CD4-positive, alpha-beta T cell treated with Interleukin-15 for 1 hour (primary cell): ENCODE measurements around the gene ANKEF1.
"Not testable (repeated sequence)": the region's sequence is repeated elsewhere in the genome, so short reads cannot be mapped to it uniquely, and the experiment has no call there.

Source experiments
- DNase-seq: peaks from one replicate; pipeline ENCODE4 v3.0.0-alpha.2; 2020

The ANKEF1 gene

GRCh38 chr20:10034717-10035571, at the start of gene ANKEF1:
Gene ANKEF1 (plus strand): TSS chr20:10034987. CDS start chr20:10038302, 3,315 bp downstream.
- peak; percentile 82 for DNase-seq

GRCh38 chr20:9985281-9985680, 49.5 kb upstream of the ANKEF1 start:
- DNase-seq: no peak

- DNase-seq: no peak
Observed at GRCh38 chr20:9985773-9986172, 49.0 kb upstream of the ANKEF1 start.

- no peak for DNase-seq
Observed at GRCh38 chr20:9989066-9989724, 45.6 kb upstream of the ANKEF1 start.

- no peak for DNase-seq
Observed at GRCh38 chr20:9993137-9993536, 41.6 kb upstream of the ANKEF1 start.

GRCh38 chr20:9994676-9995075, 40.1 kb upstream of the ANKEF1 start:
- DNase-seq: no peak

GRCh38 chr20:9995510-9996272, 39.1 kb upstream of the ANKEF1 start:
- DNase-seq: no peak

DNA sequence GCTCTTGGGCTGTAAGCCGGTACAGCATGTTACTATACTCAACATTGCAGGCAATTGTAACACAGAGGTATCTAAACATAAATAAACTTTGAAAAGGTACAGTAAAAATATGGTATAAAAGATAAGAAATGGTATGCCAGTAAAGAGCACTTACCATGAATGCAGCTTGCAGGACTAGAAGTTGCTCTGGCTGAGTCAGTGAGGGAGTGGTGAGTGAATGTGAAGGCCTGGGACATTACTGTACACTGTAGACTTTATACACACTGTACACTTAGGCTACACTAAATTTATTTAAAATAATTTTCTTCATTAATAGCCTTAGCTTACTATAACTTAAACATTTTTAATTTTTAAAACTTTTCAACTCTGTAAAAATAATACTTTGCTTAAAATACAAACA, 37.8 kb upstream of the ANKEF1 start:
- no peak for DNase-seq

DNA sequence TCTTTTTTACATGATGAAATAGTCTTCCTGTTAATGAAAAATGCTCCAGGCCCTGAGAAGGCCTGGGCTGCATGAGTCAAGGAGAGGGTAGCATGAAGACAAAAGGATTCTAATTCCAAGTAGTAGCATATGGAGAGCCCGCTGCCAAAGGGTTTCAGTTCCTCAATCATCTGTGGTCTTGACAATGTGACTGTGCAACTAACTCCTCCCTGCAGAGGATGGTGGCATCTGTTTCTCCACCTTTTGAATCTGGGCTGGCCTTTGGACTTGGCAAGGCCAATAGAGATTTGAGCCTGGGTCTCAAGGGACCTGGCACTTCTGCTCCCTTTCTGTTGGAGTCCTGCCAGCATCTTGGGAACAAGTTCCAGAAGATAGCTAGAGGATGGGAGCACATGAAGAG, 35.1 kb upstream of the ANKEF1 start:
- DNase-seq: peak; percentile 38

- DNase-seq: no peak
Observed at GRCh38 chr20:10002866-10003265, 31.9 kb upstream of the ANKEF1 start.

- DNase-seq: no peak
Observed at GRCh38 chr20:10004900-10005299, 29.9 kb upstream of the ANKEF1 start.

DNA sequence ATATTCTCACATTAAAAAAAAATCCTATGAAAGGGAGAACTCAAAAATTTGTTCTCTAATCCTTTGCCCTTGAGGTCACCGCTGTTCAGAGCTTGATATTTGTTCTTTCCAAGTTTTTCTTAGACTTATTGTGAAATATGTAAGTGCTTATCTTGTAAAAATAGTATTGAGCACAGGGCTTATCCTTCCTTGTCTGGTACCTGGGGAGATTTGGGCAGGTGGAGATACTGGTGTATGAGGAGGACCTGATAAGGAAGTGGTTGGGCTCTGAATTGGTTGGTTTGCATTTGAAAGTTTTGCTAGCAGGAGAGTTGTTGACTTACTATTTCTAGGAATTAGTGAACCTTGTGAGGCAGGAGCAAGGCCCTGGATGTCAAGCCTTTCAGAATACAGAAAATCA, 28.9 kb upstream of the ANKEF1 start:
- DNase-seq: no peak

DNA sequence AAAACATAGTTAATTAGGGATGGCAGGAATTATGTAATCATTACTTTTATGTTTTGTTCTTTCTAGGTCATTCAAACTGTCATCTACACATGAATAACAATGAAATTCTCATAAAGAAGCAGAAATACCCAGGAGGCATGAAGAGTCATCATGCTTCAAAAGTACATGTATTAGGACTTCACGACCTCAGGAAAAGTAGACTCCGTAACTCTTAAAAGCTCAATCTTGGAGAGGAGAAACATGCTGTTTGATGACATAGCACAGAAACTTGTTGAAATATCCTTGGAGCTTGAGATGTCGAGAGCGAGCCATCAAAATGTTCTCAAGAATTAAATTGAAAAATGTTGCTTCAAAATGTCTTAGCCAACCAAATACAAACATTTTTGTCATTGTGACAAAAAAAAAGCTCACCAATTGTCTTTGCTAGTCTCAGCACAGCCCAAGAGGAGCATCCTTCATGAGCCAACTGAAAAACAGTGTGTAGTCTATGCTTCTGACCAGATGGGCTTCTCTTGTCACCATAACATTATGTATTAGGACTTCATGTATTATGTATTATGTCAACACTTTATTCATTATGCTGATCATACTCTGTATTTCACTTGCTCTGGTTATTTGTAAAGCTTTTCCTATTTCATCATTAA, 28.2 kb upstream of the ANKEF1 start:
- DNase-seq: no peak

- DNase-seq: no peak
Observed at GRCh38 chr20:10007158-10007557, 27.6 kb upstream of the ANKEF1 start.

DNA sequence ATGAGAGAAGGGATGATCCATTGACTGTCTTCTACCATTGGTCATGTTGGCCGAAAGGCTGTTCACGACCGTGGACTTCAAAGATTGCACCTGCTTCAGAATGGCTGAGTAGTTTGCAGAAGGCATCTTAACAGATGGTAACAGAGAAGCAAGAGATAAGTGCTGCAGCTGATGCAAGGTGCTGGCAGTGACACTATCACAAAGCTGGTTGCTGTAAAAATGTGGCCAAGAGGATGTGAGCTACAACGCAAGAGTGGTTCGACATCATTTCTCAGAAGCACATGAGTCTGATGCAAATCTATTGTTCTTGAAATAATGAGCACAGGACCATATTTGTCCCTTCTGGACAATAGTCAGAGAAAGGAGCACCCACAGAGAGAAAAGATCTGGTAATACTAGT, 27.0 kb upstream of the ANKEF1 start:
- no peak for DNase-seq

GRCh38 chr20:10012464-10012863, 22.3 kb upstream of the ANKEF1 start:
- DNase-seq: no peak

- no peak for DNase-seq
Observed at GRCh38 chr20:10014431-10014830, 20.4 kb upstream of the ANKEF1 start.

- no peak for DNase-seq
Observed at GRCh38 chr20:10020937-10021336, 13.8 kb upstream of the ANKEF1 start.

DNA sequence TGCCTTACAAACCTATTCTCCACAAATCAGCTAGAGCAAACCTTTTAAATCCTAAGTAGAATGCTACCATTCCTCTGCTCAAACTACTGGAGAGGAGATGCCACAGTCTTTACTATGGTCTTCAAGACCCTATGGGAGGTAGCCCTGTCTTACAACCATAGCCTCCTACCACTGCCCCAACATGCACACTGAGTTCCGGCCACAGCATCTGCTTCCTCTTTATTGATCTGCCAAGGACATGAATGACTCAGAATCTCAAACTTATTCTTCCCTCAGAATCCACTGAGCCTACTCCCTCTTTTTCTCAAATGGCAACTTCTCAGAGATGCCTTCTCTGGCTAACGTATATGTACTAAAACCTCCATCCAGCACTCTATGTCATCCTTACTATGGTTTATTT, 12.2 kb upstream of the ANKEF1 start:
- no peak for DNase-seq

DNA sequence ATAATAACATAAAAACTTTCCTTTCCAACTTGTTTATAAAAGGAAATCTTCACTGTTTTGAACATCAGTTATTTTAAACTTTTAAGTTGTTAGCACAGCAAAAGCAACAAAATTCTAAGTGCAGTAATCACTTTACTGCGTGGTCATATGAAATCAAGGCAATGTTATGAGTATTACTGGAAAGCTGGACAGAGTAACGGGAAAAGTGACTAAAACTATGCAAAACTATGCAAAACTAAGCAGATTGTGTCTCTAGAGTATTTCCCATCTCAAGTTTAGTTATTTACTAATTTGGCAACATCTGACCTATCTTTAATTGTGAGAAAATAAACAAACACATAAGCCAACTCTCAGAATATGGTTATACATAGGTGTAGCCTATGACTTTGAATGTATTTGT, 10.9 kb upstream of the ANKEF1 start:
- DNase-seq: no peak

DNA sequence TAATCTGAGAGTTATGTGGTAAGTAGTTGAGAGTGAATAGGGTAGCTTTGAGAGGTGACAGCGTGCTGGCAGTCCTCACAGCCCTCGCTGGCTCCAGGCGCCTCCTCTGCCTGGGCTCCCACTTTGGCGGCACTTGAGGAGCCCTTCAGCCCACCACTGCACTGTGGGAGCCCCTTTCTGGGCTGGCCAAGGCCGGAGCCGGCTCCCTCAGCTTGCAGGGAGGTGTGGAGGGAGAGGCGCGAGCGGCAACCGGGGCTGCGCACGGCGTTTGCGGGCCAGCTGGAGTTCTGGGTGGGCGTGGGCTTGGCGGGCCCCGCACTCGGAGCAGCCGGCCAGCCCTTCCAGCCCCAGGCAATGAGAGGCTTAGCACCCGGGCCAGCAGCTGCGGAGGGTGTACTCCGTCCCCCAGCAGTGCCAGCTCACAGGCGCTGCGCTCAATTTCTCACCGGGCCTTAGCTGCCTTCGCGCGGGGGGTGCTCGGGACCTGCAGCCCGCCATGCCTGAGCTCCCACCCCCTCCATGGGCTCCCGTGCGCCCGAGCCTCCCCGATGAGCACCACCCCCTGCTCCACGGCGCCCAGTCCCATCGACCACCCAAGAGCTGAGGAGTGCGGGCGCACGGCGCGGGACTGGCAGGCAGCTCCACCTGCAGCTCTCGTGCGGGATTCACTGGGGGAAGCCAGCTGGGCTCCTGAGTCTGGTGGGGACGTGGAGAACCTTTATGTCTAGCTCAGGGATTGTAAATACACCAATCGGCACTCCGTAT, 3.2 kb upstream of the ANKEF1 start:
- not testable (repeated sequence) for DNase-seq

DNA sequence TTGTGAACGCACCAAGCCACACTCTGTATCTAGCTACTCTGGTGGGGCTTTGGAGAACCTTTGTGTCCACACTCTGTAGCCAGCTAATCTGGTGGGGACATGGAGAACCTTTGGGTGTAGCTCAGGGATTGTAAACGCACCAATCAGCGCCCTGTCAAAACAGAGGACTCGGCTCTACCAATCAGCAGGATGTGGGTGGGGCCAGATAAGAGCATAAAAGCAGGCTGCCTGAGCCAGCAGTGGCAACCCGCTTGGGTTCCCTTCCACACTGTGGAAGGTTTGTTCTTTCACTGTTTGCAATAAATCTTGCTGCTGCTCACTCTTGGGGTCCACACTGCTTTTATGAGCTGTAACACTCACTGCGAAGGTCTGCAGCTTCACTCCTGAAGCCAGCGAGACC, 2.5 kb upstream of the ANKEF1 start:
- not testable (repeated sequence) for DNase-seq
